Epithelial cell of prostate (primary cell): ENCODE results near the gene LGR6.
"Not testable (repeated sequence)": the region's sequence is repeated elsewhere in the genome, so short reads cannot be mapped to it uniquely, and the experiment has no call there.

Experiments
- DNase-seq: peaks from one replicate; pipeline ENCODE4 v3.0.0-alpha.2; 2011; ENCODE audit warnings: low read depth, low spot score
- H3K27ac ChIP-seq: fragments of 450-650 bp; 2 replicates; pipeline ENCODE4 v1.5.1; 2017; ENCODE audit warnings: mild to moderate bottlenecking

LGR6 gene

DNA sequence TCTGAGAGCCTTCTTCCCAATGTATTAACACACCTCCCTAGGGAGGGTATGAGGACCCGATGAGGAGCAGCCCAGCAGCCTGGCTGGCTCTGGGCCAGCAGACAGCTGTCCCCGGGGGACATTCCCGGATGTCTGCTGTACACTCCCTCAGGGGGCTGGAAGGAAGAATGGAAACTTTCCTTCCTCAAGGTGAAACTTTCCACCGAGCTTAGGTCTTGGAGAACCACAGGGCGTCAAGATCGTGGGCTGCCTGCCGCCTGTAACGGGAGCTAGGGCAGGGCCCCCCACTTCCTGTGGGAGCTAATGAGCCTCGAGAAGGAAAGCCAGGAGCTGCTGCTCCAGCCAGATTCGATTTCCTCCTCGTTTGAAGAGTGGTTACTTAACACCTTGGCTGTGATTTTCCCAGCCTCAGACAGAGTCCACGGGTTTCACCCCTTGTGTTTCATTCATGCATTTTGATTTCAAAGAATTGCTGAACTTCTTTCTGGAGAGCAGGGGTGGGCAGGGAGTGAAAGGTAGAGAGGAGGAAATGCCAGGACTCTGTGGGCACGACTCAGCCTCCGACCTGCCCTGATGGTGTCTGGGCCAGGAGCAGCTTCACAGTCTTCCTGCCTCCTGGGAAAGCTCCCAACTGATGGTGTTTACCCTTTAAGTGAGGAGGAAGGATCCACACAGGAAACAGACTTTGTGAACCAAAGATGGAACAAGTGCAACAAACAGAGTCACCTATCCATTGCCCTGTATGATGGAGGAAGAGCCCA, 118.5 kb downstream of the LGR6 start:
- DNase-seq, result no peak
- H3K27ac ChIP-seq, result no peak overlapping the region

DNA sequence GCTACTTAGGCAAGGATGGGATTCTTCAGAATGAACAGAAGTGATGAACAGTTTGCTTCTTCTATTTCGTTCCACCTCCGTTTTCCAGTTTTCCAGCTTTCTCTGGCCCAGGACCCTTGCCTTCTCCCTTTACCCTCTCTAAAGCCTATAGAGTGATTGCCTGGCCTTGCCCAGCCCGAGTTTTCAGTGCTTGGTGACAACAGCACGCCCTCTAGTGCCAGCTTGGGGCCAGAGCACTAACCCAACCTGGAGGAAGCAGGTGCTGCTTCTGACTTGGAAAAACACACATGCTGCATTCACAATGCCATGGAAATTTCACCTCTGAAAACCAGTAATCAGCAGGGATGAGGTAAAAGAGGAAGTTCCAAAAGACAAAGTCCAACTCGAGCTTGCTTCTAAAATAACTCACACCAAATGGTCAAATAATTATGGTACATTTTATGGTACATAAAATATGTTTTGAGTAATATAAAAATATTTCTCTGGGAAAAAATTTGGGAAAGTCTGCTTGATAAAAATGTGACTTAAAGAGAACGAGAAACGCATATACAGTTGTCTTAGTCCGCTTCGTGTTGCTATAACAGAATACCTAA, 122.1 kb downstream of the LGR6 start:
- H3K27ac ChIP-seq, result no peak overlapping the region
- DNase-seq, result peak; percentile 36

DNA sequence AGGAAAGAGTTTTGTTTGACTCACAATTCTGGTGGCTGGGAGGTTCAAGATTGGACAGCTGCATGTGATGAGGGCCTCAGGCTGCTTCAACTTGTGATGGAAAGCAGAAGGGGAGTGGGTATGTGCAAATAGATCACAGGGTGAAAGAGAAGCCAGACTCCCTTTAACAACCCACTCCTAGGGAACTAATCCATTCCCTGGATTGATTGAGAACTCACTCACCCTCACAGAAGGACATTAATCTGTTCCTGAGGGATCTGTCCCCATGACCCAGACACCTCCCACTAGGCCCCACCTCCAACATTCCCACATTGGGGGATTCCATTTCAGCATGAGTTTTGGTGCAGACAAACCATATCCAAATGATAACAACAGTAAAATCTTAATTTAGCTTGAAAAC, 122.6 kb downstream of the LGR6 start:
- DNase-seq, result no peak
- H3K27ac ChIP-seq, result no peak overlapping the region

DNA sequence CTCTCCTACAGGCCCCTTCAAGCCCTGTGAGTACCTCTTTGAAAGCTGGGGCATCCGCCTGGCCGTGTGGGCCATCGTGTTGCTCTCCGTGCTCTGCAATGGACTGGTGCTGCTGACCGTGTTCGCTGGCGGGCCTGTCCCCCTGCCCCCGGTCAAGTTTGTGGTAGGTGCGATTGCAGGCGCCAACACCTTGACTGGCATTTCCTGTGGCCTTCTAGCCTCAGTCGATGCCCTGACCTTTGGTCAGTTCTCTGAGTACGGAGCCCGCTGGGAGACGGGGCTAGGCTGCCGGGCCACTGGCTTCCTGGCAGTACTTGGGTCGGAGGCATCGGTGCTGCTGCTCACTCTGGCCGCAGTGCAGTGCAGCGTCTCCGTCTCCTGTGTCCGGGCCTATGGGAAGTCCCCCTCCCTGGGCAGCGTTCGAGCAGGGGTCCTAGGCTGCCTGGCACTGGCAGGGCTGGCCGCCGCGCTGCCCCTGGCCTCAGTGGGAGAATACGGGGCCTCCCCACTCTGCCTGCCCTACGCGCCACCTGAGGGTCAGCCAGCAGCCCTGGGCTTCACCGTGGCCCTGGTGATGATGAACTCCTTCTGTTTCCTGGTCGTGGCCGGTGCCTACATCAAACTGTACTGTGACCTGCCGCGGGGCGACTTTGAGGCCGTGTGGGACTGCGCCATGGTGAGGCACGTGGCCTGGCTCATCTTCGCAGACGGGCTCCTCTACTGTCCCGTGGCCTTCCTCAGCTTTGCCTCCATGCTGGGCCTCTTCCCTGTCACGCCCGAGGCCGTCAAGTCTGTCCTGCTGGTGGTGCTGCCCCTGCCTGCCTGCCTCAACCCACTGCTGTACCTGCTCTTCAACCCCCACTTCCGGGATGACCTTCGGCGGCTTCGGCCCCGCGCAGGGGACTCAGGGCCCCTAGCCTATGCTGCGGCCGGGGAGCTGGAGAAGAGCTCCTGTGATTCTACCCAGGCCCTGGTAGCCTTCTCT, 124.6 kb downstream of the LGR6 start:
- no peak for DNase-seq
- no peak overlapping the region for H3K27ac ChIP-seq

DNA sequence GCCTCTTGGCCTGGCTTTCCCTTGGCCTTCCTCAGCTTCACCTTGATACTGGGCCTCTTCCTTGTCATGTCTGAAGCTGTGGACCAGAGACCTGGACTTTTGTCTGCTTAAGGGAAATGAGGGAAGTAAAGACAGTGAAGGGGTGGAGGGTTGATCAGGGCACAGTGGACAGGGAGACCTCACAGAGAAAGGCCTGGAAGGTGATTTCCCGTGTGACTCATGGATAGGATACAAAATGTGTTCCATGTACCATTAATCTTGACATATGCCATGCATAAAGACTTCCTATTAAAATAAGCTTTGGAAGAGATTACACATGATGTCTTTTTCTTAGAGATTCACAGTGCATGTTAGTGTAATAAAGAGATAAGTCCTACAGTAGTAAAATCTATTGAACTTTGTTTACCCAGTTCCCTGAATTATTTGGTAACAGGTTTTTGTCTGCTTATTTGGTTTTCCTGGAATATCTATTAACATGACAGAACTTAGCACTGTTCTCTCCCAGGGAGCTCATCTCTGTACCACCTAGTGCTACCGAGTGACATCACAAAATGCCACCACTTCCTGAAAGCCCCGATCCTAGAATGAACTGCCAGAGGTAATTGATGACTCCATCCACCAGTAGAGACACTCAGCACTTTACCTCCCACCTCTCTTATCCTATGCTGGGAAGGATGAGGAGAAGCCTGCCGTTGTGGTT, 125.9 kb downstream of the LGR6 start:
- no peak overlapping the region for H3K27ac ChIP-seq
- DNase-seq, result no peak

DNA sequence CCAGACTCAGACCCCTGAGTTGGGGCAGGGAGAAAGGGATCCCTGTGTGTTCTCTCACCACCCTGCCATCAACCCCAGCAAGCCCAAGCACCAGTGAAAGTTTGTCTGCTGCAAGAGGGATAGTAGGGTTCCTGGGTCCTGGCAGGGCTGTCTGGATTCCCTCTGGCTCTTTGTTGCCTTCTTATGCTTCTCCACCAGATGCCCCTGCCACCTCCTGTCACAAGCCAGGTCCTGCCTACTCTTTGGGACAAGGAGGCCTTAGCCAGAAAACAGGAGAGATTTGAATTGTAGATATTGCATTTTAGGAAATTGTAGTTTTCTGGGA, 126.4 kb downstream of the LGR6 start:
- no peak overlapping the region for H3K27ac ChIP-seq
- DNase-seq, result no peak

DNA sequence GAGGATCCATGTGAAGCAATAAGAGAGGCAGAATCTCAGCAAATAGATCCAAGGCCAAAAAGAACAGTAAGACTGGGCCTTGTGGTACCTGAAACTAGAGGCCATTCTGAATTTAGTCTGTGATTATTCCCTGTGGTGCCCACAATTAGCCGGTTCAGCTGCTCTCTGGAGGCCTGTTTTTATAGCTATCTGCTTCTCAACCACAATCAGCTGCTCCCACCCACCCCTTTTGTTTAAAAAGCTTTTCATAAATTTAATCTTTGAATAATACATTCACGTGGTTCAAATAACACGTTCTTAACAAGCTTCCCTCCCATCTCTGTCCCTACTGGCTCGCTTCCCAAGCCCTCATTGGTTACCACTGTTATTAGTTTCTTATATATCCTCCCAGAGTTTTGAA, 130.1 kb downstream of the LGR6 start:
- DNase-seq, result no peak

DNA sequence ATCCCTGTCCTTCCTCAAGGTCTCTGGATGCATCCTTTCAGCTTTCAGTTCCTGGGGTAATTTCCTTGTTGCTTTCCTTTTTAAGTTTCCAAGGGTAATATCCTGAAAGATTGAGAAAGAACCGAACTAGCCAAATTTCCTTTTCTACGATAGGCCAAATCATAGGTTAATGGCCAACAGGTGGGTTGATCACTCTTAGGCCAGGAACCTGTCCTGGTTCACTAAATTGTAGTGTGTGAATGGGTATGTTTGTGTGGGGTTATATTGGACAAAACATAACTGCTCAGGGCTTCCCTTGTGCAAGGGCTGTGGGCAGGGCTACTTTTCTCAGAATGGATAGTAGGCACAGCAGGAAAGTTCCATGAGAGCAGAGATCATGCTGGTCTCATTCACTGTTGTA, 131.0 kb downstream of the LGR6 start:
- H3K27ac ChIP-seq, result no peak overlapping the region
- DNase-seq, result no peak

More for the DNA sequence above, 130.1 kb downstream of the LGR6 start:
- H3K27ac ChIP-seq, result no peak overlapping the region

DNA sequence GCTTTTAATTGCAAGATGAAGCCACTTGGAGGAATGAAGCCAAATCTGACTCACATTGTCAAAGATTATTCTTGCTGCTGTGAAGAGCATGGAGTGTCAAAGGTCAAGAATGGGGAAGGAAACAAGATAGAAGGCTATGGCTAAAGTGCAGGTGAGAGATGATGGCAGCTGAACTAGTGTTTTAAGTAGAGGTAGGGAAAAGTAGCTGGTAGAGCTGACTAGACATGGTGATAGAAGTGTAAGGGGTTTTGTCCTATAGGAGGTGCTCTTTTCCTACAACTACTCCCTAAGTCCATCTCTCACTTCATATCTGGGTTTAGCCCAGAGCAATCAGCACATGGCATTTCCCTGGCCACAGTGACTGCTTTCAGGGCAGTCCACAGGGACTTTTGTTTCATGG, 136.3 kb downstream of the LGR6 start:
- DNase-seq, result no peak
- H3K27ac ChIP-seq, result no peak overlapping the region

DNA sequence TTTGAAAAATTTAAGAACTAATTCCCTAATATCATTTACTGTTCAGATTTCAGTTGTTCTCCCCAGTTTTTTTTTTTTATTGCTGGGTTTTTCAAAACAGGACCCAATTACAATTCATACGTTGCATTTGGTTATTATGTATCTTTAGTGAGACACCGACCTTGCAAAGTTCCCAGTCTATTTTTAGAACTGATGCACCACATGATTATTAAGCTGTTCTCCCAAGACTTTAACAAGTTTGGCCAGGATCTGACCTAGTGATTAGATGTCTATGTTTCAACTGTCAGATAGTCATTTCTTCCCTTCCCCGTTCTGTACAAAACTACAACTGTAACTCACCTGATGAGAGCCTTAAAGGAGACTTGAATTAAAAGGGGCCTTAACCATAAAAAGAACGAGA, 140.3 kb downstream of the LGR6 start:
- no peak overlapping the region for H3K27ac ChIP-seq
- no peak for DNase-seq

DNA sequence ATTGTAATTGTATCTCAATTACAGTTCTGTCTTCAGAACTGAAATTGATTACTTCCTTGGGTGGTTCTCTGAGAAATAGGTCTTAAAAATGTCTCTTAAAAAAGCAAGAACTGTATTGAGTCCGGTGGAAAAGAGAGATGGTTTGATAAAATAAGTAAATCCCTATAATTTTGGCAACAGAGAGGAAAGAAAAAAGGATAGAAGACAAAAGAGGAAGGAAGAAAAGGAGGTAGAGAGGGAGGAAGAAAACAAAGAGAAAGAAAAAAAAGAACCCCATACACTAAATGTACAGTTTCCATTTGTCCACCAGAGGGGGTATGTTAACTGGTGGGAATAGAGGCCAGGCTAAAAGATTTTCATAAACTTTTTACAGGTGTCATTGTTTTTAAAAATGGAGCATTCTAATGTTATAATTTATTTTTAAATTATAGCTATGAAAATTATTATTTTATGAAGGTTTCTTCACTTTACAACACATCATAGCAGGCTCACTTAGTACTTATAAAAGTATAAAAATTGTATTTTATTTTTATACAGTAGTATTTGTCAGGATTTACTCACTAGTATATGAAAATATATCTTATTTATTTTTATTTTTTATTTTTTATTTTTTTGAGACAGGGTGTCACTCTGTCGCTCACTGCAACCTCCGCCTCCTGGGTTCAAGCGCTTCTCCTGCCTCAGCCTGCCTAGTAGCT, 150.2 kb downstream of the LGR6 start:
- H3K27ac ChIP-seq, result no peak overlapping the region
- no peak for DNase-seq

DNA sequence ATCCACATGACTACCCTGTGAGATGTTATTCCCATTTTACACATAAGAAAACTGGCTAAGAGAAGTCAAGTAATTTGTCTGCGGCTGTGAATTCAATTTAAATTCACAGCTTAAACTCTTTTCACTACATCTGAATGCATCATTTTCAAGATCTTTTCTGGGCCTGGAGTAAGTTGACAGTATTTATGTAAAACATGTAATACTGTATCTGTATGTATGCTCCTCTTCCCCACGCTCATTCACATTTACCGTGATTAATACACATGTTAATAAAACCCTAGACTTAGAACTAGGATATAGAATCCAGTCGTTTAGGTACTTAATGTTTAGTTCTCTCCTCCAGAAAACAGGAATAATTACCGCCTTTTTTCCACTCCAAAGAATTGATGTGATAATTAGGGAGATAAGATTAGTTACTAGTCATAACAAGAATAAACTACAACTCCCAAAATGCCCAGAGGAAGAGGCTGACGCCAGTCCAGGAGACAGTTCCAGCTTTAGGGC, 154.5 kb downstream of the LGR6 start:
- no peak for DNase-seq
- no peak overlapping the region for H3K27ac ChIP-seq

DNA sequence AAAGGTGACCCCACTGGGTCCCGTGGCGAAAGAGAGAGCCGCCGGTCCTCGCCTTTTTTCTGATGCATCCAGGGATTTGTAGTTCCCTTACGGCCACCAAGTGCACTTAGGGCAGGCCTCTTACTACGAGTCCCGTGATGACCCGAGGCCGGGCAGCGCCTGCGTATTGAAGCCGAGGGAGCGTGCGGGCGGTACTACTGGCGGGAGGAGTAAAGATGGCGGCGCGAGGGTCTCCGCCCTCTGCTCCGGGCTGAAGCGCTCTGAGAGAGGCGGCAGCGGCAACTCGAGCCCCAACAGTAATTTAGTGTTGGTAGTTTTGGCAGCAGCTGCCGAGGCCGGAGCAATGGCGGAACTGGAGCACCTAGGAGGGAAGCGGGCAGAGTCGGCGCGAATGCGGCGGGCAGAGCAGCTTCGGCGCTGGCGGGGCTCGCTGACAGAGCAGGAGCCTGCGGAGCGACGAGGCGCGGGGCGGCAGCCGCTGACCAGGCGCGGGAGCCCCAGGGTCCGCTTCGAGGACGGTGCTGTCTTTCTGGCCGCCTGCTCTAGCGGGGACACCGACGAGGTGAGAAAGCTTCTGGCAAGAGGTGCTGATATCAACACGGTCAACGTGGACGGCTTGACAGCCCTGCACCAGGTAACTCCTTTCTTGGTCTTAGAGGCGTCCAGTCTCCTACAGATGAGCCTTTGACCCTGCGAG, 155.1 kb downstream of the LGR6 start, which contains the start of gene PPP1R12B:
PPP1R12B (plus strand) TSS at position 191 of the 697 bp plus-strand sequence; CDS start at position 344, 153 bp downstream.
- H3K27ac ChIP-seq, result peak within 1 kb of the TSS; percentile 50
- peak; percentile 92 for DNase-seq

DNA sequence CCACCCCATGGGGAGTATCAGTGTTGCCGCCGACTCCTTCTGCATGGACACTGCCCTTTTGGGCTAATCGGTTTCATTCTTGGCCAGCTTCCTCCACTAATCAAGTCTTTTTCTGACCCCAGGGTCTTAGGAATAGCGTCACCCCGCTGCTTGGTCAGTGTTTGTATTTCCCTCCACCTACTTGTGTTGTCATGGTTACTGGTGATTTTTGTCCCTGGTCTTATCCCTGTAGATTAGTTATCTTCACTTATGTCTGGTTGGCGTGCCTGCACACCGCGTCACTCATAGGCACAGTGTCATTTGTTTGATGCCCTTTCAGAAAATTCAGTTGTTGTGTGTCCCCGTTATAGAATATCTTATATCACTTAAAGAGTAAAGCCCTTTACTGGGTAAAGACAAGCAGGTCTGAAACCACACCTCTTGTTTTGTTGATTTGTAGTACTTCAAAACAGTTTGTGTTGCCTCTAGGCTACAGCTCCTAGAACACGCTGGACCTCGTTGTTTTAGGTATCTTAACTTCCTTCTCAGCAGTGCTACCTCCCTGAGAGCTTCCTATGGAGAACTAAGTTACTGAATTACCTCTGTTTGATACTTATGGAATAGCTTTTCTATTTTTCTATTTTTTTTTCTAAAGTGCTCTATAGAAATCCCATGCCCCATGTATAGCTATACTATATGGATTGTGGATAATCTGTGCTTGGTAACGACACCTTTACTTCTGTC, 155.8 kb downstream of the LGR6 start:
- no peak overlapping the region for H3K27ac ChIP-seq
- DNase-seq, result no peak

DNA sequence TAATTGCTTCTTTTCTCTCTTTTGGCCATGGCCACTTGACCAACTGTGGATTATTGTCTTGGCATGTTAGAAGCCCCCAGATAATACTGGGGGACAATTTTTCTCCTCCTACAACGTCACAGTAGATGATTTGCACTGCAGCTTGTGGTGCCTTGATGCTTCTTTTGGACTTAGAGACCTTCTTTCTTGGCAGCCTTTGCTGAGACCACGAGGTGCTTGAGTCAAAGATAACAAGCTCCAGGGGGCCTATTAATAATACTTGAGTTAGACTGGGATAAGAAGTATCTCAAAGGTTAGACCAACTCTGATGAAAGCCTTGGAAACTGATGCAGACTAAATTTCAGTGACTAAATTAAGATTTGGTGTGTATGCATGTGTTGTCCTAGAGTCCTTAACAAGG, 158.1 kb downstream of the LGR6 start:
- no peak for DNase-seq
- H3K27ac ChIP-seq, result no peak overlapping the region

DNA sequence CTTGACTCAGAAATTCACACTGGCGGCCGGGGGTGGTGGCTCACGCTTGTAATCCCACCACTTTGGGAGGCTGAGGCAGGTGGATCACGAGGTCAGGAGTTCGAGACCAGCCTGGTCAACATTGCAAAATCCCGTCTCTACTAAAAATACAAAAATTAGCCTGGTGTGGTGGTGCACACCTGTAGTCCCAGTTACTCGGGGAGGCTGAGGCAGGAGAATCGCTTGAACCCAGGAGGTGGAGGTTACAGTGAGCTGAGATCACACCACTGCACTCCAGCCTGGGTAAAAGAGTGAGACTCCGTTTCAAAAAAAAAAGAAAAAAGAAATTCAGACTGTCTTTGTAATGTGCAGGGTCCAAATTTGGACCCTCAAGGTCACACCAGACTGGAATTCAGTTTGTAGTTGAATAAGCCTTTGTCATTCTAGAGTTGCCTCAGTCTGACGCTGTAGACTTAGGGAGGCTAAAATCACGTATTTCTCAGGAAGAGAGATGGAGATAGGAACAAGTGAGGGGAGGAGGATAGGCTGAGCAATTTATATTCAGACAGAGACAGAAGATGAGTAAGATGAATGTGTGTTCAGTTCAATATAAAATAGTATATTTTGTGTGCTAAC, 159.1 kb downstream of the LGR6 start:
- not testable (repeated sequence) for H3K27ac ChIP-seq, DNase-seq

DNA sequence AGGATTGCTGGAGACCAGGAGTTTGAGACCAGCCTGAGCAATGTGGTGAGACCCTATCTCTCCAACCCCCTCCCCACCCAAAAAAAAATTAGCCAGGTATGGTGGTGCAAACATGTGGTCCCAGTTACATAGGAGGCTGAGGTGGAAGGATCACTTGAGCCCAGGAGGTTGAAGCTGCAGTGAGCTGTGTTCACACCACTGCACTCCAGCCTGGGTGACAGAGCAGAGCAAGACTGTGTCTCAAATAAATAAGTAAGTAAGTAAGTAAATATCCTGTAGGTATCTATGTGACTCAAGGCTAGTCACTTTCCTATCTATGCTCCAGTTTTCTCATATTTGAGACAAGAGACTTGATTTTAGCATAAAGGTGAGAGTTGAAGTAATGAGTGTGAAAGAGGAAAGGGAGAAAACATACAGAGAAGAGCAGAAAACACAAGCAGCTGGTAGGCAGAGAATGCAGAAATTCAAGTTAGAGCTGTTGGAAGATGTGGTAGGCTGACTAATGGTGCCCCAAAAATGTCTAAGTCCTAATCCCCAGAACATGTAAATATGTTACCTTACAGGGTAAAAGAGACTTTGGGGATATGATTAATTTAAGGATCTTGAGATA, 162.4 kb downstream of the LGR6 start:
- DNase-seq, result peak; percentile 16
- peak overlapping the region; percentile 14 for H3K27ac ChIP-seq

DNA sequence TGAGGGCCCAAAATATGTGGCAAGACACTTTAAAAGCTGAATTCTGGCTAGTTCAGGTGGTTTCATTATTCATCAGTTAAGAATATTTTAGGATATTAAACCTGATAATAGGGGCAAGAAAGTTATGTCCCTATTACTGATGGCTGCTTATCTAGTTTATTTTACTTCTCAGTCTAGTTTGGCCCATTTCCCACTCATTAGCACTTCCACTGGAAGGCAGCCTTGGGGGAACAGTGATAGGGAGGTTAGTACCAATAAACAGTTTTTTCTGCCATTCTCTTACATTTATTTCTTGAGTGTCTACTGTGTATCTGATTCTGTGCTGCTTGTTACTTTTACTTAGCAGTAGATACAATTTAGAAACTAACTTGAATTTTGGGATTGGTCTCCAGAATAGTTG, 163.9 kb downstream of the LGR6 start:
- H3K27ac ChIP-seq, result no peak overlapping the region
- DNase-seq, result no peak
